ENCODE data around the gene SYVN1.

The SYVN1 gene

GRCh38 chr11:65110354-65110861, 23.9 kb downstream of the SYVN1 start:
- DNase-seq: peak; percentile 99
- H3K27me3 Mint-ChIP-seq: no peaks in the 10 kb centered on the region
- peaks cover 28 to 34% of the 10 kb centered on the region in 2 donors for H3K4me1 Mint-ChIP-seq (ENCODE audit: low read depth in 2 of 2)
- peak overlapping the region; percentile 40 to 99 for H3K4me3 Mint-ChIP-seq
- no peaks in the 10 kb centered on the region for H3K9me3 Mint-ChIP-seq
- peaks cover 40% of the 10 kb centered on the region for H3K36me3 Mint-ChIP-seq (ENCODE audit: insufficient read depth)
- ATAC-seq (replicated peaks): peak; percentile 60
- H3K27ac Mint-ChIP-seq: peak overlapping the region; percentile 90 to 97

- H3K36me3 Mint-ChIP-seq (ENCODE audit: insufficient read depth): peaks cover 45% of the 10 kb centered on the region
- H3K4me1 Mint-ChIP-seq (ENCODE audit: low read depth in 2 of 2): peaks cover 28 to 34% of the 10 kb centered on the region in 2 donors
- peak overlapping the region; percentile 90 to 97 for H3K27ac Mint-ChIP-seq
These were observed 24.8 kb downstream of the SYVN1 start for GRCh38 chr11:65109231-65110198.

GRCh38 chr11:65108469-65109123, 25.7 kb downstream of the SYVN1 start:
- ATAC-seq (replicated peaks) (no peak), DNase-seq (no peak)
- Mint-ChIP-seq H3K27me3 (no peaks in the 10 kb centered on the region), H3K4me3 (no peak overlapping the region), H3K36me3 (ENCODE audit: insufficient read depth) (peaks cover 48% of the 10 kb centered on the region), H3K27ac (no peak overlapping the region), H3K9me3 (no peaks in the 10 kb centered on the region), H3K4me1 (ENCODE audit: low read depth in 2 of 2) (peaks cover 30 to 34% of the 10 kb centered on the region in 2 donors)

More at GRCh38 chr11:65109231-65110198, 24.8 kb downstream of the SYVN1 start:
- DNase-seq: no peak
- no peak for ATAC-seq (replicated peaks)
- Mint-ChIP-seq H3K9me3 (no peaks in the 10 kb centered on the region), H3K4me3 (no peak overlapping the region), H3K27me3 (no peaks in the 10 kb centered on the region)

- H3K4me3 Mint-ChIP-seq: no peak overlapping the region
These were observed 26.4 kb downstream of the SYVN1 start for GRCh38 chr11:65107751-65108468.

GRCh38 chr11:65107078-65107477, 27.2 kb downstream of the SYVN1 start:
- H3K27me3 Mint-ChIP-seq: no peaks in the 10 kb centered on the region
- no peak overlapping the region for H3K4me3 Mint-ChIP-seq
- H3K36me3 Mint-ChIP-seq (ENCODE audit: insufficient read depth): peaks cover 40% of the 10 kb centered on the region
- H3K27ac Mint-ChIP-seq: no peak overlapping the region
- ATAC-seq (replicated peaks): no peak
- H3K9me3 Mint-ChIP-seq: no peaks in the 10 kb centered on the region
- peaks cover 19 to 23% of the 10 kb centered on the region in 2 donors for H3K4me1 Mint-ChIP-seq (ENCODE audit: low read depth in 2 of 2)
- DNase-seq: no peak

More at GRCh38 chr11:65107751-65108468, 26.4 kb downstream of the SYVN1 start:
- peaks cover 47% of the 10 kb centered on the region for H3K36me3 Mint-ChIP-seq (ENCODE audit: insufficient read depth)
- no peak for ATAC-seq (replicated peaks)
- H3K9me3 Mint-ChIP-seq: no peaks in the 10 kb centered on the region
- no peaks in the 10 kb centered on the region for H3K27me3 Mint-ChIP-seq
- H3K4me1 Mint-ChIP-seq (ENCODE audit: low read depth in 2 of 2): peaks cover 23 to 27% of the 10 kb centered on the region in 2 donors
- no peak overlapping the region for H3K27ac Mint-ChIP-seq
- DNase-seq: no peak

GRCh38 chr11:65104628-65105027, 29.7 kb downstream of the SYVN1 start:
- no peaks in the 10 kb centered on the region for H3K9me3 Mint-ChIP-seq
- no peak for DNase-seq
- peaks cover 1 to 5% of the 10 kb centered on the region in 2 donors for H3K4me1 Mint-ChIP-seq (ENCODE audit: low read depth in 2 of 2)
- no peak for ATAC-seq (replicated peaks)
- H3K27me3 Mint-ChIP-seq: no peaks in the 10 kb centered on the region
- H3K27ac Mint-ChIP-seq: no peak overlapping the region
- H3K36me3 Mint-ChIP-seq (ENCODE audit: insufficient read depth): peaks cover 23% of the 10 kb centered on the region
- no peak overlapping the region for H3K4me3 Mint-ChIP-seq

- no peaks in the 10 kb centered on the region for H3K9me3 Mint-ChIP-seq
- H3K27ac Mint-ChIP-seq: peak overlapping the region in 1 of 2 donors; percentile 44
- no peaks in the 10 kb centered on the region for H3K27me3 Mint-ChIP-seq
- DNase-seq: no peak
- no peak overlapping the region for H3K4me3 Mint-ChIP-seq
- H3K36me3 Mint-ChIP-seq (ENCODE audit: insufficient read depth): peaks cover 27% of the 10 kb centered on the region
- peaks cover 1 to 9% of the 10 kb centered on the region in 2 donors for H3K4me1 Mint-ChIP-seq (ENCODE audit: low read depth in 2 of 2)
- ATAC-seq (replicated peaks): no peak
These were observed 30.8 kb downstream of the SYVN1 start for GRCh38 chr11:65103476-65103875.

GRCh38 chr11:65102142-65103095, 31.9 kb downstream of the SYVN1 start:
- ATAC-seq (replicated peaks): no peak
- H3K27me3 Mint-ChIP-seq: no peaks in the 10 kb centered on the region
- no peak overlapping the region for H3K27ac Mint-ChIP-seq
- H3K4me3 Mint-ChIP-seq: no peak overlapping the region
- H3K4me1 Mint-ChIP-seq (ENCODE audit: low read depth in 2 of 2): peaks cover 1 to 13% of the 10 kb centered on the region in 2 donors
- peaks cover 34% of the 10 kb centered on the region for H3K36me3 Mint-ChIP-seq (ENCODE audit: insufficient read depth)
- no peaks in the 10 kb centered on the region for H3K9me3 Mint-ChIP-seq
- no peak for DNase-seq

GRCh38 chr11:65100674-65101350, 33.5 kb downstream of the SYVN1 start:
- Mint-ChIP-seq H3K27me3 (no peaks in the 10 kb centered on the region), H3K27ac (no peak overlapping the region), H3K4me1 (ENCODE audit: low read depth in 2 of 2) (peaks cover 2 to 12% of the 10 kb centered on the region in 2 donors), H3K36me3 (ENCODE audit: insufficient read depth) (peaks cover 38% of the 10 kb centered on the region), H3K4me3 (no peak overlapping the region), H3K9me3 (no peaks in the 10 kb centered on the region)
- no peak for DNase-seq
- ATAC-seq (replicated peaks): no peak

- H3K27ac Mint-ChIP-seq: peak overlapping the region in 1 of 2 donors; percentile 92
- H3K4me1 Mint-ChIP-seq (ENCODE audit: low read depth in 2 of 2): peaks cover 3 to 16% of the 10 kb centered on the region in 2 donors
- DNase-seq: no peak
- ATAC-seq (replicated peaks): no peak
- H3K27me3 Mint-ChIP-seq: no peaks in the 10 kb centered on the region
- peaks cover 21% of the 10 kb centered on the region for H3K36me3 Mint-ChIP-seq (ENCODE audit: insufficient read depth)
- H3K9me3 Mint-ChIP-seq: no peaks in the 10 kb centered on the region
- H3K4me3 Mint-ChIP-seq: peak overlapping the region; percentile 77 to 85
These were observed 37.4 kb downstream of the SYVN1 start for GRCh38 chr11:65096926-65097325.

- peaks cover 3 to 16% of the 10 kb centered on the region in 2 donors for H3K4me1 Mint-ChIP-seq (ENCODE audit: low read depth in 2 of 2)
- no peaks in the 10 kb centered on the region for H3K9me3 Mint-ChIP-seq
- ATAC-seq (replicated peaks) (peak; percentile 90), DNase-seq (peak; percentile 80 to 86 (median 82))
- peak within 1 kb of the TSS; percentile 77 to 85 for H3K4me3 Mint-ChIP-seq
- H3K36me3 Mint-ChIP-seq (ENCODE audit: insufficient read depth): peaks cover 21% of the 10 kb centered on the region
- H3K27me3 Mint-ChIP-seq: no peaks in the 10 kb centered on the region
- peak within 1 kb of the TSS; percentile 89 to 92 for H3K27ac Mint-ChIP-seq
These were observed 38.1 kb downstream of the SYVN1 start, which contains the start of gene VPS51 for GRCh38 chr11:65095974-65096806. VPS51 (plus strand) TSS chr11:65096214; CDS start chr11:65096251, 37 bp downstream.
